Thyroid gland (tissue), 4 donors: ENCODE measurements around the gene TIAM1. TPM values are rescaled to one million over a fixed set of nuclear protein-coding genes. Genes with fewer than 3 reads are reported as not detected.
A peak's percentile ranks its signal among the peaks of the same experiment; 100 is the strongest.

ENCODE experiments used
- DNase-seq, 2 donors: peaks; one replicate each; pipeline ENCODE4 v3.0.0-alpha.2; 2019
- H3K27ac ChIP-seq, 3 donors: fragments of 200-600 bp; sonication (generic); 1 replicate in 2 of 3; 2 replicates in 1 of 3; pipeline ENCODE4 v1.5.1; 2016 to 2019; ENCODE audit warnings: mild to moderate bottlenecking in 1 of 3, moderate library complexity in 1 of 3
- H3K27me3 ChIP-seq: fragments of 200-600 bp; sonication (generic); one replicate; pipeline ENCODE4 v1.5.1; 2019
- H3K36me3 ChIP-seq, 2 donors: fragments of 200-600 bp; sonication (generic); one replicate each; pipeline ENCODE4 v1.5.1; 2016 to 2019
- H3K4me1 ChIP-seq, 2 donors: fragments of 200-600 bp; sonication (generic); one replicate each; pipeline ENCODE4 v1.5.1; 2017 to 2019
- H3K4me3 ChIP-seq, 3 donors: fragments of 200-600 bp; sonication (generic); replicated peaks in 1 of 3; 1 replicate in 2 of 3; 2 replicates in 1 of 3; pipeline ENCODE4 v1.5.1; 2016; ENCODE audit warnings: mild to moderate bottlenecking in 1 of 3
- H3K9me3 ChIP-seq: fragments of 200-600 bp; sonication (generic); one replicate; pipeline ENCODE4 v1.5.1; 2017
- CTCF ChIP-seq, 6 experiments: fragments of 200-600 bp in 3 of 6; fragments of 450-650 bp in 3 of 6; sonication (generic) in 3 of 6; IDR thresholded peaks; one replicate each; pipeline ENCODE4 v1.5.1; 2016 to 2019; ENCODE audit warnings: antibody characterized with exemption in 6 of 6, mild to moderate bottlenecking in 2 of 6, inconsistent platforms in 1 of 6, moderate library complexity in 1 of 6
- POLR2A ChIP-seq, 2 donors: fragments of 450-650 bp; IDR thresholded peaks; one replicate each; pipeline ENCODE4 v1.6.1; 2017; ENCODE audit warnings: antibody characterized with exemption in 2 of 2, mild to moderate bottlenecking in 2 of 2, moderate library complexity in 1 of 2
- WGBS, 2 donors: methylation state at CpG; one replicate each; pipeline ENCODE4 v1.1.5; 2017; 5-methylcytosine and 5-hydroxymethylcytosine counted together
- intact Hi-C: fragments of 100-400 bp; cut with DNase I; formaldehyde crosslinking; loops from one replicate; pipeline ENCODE4 v1.15.1; 2023
- total RNA-seq, 4 donors: library from RNA; depleted of rRNA; stranded (reverse); fragments of >200 nt; gene quantifications; one replicate each; pipeline ENCODE4 v1.2.3, GENCODE V29; 2016

The TIAM1 gene
- total RNA-seq, 4 donors from 2014 or later: 2.2 to 6.7 (median 2.4) TPM

DNA sequence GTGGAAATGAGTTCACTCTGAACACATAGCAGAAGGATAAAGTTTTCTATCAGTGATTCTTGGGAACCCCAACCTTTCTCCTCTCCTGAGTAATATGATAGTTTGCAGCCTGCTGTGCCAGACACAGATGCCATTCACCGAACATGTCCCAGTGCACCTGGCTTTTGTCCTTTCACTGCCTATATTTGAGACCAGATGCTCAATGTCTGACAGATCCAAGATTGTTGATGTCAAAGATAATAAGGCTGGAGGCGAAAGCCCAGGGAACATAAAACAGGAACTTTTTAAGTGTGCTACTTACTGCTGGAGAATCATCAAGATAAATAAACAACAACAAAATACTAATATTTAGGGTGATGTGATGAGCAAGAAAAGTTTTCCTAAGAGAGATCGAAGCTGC is 139.3 kb downstream of the TIAM1 start:
- Histone ChIP-seq H3K4me3 (no peak overlapping the region), H3K9me3 (no peaks in the 10 kb centered on the region), H3K27ac (no peak overlapping the region), H3K27me3 (no peaks in the 10 kb centered on the region), H3K4me1 (peaks cover 0 to 13% of the 10 kb centered on the region in 2 donors), H3K36me3 (no peaks in the 10 kb centered on the region)
- DNase-seq: no peak
- WGBS, 2 donors: 93 to 95% methylated on average over 3 of the region's 3 CpGs
- no peak for TF ChIP-seq POLR2A (IDR thresholded peaks at IDR 0.05)
- TF ChIP-seq CTCF (IDR thresholded peaks at IDR 0.05): no peak
- intact Hi-C loops: no loop called here

DNA sequence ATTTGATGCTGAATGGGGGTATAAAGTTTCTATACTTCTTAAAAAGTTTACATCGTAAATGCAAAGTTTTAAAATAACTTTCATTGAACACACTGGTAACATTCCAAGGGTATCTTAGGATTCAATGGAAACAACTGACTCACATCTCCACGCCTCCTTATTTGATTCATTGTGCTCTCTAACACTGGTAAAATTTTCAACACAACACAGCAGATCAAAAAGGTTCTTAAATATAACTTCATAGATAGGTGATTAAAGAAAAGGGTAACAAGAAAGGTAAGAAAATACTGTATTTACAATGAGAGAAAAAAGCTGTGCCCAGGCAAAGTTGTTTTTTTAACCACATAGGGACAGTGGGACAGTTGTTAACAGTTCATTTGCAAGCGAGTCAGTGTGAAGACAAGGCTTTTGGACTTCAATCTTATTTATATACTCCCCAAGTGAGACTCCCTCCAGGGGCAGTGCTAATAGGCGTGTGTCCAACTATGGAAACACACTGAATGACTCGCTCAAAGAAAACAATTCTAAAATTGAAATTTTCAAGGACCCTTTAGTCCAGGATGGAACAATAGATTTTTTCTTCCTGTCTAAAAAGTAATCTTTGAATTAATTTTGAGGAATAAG is 140.5 kb downstream of the TIAM1 start:
- Histone ChIP-seq H3K4me3 (no peak overlapping the region), H3K27ac (no peak overlapping the region), H3K36me3 (no peaks in the 10 kb centered on the region), H3K4me1 (peaks cover 0 to 13% of the 10 kb centered on the region in 2 donors), H3K27me3 (no peaks in the 10 kb centered on the region), H3K9me3 (no peaks in the 10 kb centered on the region)
- WGBS, 2 donors: 51 to 53% methylated on average over 5 of the region's 5 CpGs
- intact Hi-C loops: no loop called here
- TF ChIP-seq POLR2A (IDR thresholded peaks at IDR 0.05) (no peak), CTCF (IDR thresholded peaks at IDR 0.05) (no peak)
- no peak for DNase-seq

- Histone ChIP-seq H3K4me1 (peaks cover 0 to 13% of the 10 kb centered on the region in 2 donors), H3K27ac (peak overlapping the region in 1 of 3 donors; percentile 27), H3K27me3 (no peaks in the 10 kb centered on the region), H3K36me3 (no peaks in the 10 kb centered on the region), H3K9me3 (no peaks in the 10 kb centered on the region), H3K4me3 (no peak overlapping the region)
- intact Hi-C loops: no loop called here
- DNase-seq: peak; percentile 7 to 22
- TF ChIP-seq CTCF (IDR thresholded peaks at IDR 0.05) (no peak), POLR2A (IDR thresholded peaks at IDR 0.05) (no peak)
- 28 to 38% methylated on average over 3 of the region's 3 CpGs for WGBS, 2 donors
Measured at GRCh38 chr21:31201548-31201947, 142.5 kb downstream of the TIAM1 start.

DNA sequence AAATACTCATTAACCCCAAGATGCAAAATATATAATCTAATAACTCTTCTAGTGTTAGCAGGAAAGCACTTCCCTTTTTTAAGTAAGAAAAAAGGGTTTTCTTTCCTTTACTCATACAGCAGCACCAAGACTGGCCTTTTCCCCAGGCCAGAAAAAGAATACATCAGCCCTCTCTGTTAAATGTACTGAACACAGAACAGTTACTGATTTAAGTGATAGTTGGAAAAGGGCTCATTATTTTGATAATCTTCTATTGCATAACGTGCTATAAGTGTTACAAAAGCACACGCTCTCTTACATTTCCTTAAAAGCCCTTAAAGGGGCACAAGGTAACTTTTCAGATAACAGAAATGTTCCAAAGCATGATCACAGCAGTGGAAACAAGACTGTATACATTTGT is 142.9 kb downstream of the TIAM1 start:
- H3K4me1 ChIP-seq: peaks cover 0 to 13% of the 10 kb centered on the region in 2 donors
- no peaks in the 10 kb centered on the region for H3K27me3 ChIP-seq
- peak overlapping the region in 1 of 3 donors; percentile 27 for H3K27ac ChIP-seq
- 13 to 19% methylated on average over 2 of the region's 2 CpGs for WGBS, 2 donors
- no peaks in the 10 kb centered on the region for H3K9me3 ChIP-seq
- DNase-seq: no peak
- H3K36me3 ChIP-seq: no peaks in the 10 kb centered on the region
- TF ChIP-seq POLR2A (IDR thresholded peaks at IDR 0.05) (no peak), CTCF (IDR thresholded peaks at IDR 0.05) (no peak)
- no peak overlapping the region for H3K4me3 ChIP-seq
- intact Hi-C loops: no loop called here

- Histone ChIP-seq H3K27ac (no peak overlapping the region), H3K4me1 (peaks cover 0 to 13% of the 10 kb centered on the region in 2 donors), H3K27me3 (no peaks in the 10 kb centered on the region), H3K4me3 (no peak overlapping the region), H3K36me3 (no peaks in the 10 kb centered on the region), H3K9me3 (no peaks in the 10 kb centered on the region)
- DNase-seq: no peak
- WGBS, 2 donors: 56 to 58% methylated on average over 4 of the region's 4 CpGs
- intact Hi-C loops: loop anchor here (5.0 kb wide), 1 partner anchor 384 kb away; no protein-coding TSS in a partner anchor
- peak in 5 of 6 experiments; percentile 13 to 60 (median 53) for TF ChIP-seq CTCF (IDR thresholded peaks at IDR 0.05)
- no peak for TF ChIP-seq POLR2A (IDR thresholded peaks at IDR 0.05)
Measured at GRCh38 chr21:31198575-31198974, 145.5 kb downstream of the TIAM1 start.
